Neural cell (in vitro differentiated cells): ENCODE results near the gene PUM1.

Source experiments
- CTCF ChIP-seq: fragments of 450-650 bp; IDR thresholded peaks from 2 replicates; pipeline ENCODE4 v1.5.1; 2014; ENCODE audit warnings: antibody characterized with exemption, mild to moderate bottlenecking, moderate library complexity; ENCODE audit not compliant: poor library complexity, severe bottlenecking
- EP300 ChIP-seq: fragments of 450-650 bp; conservative IDR thresholded peaks from 2 replicates; pipeline ENCODE4 v1.6.1; 2014; ENCODE audit warnings: antibody characterized with exemption, mild to moderate bottlenecking, moderate library complexity; ENCODE audit not compliant: poor library complexity, severe bottlenecking
- EZH2 ChIP-seq: fragments of 200-600, 300-800 bp; shearing (Covaris generic), sonication (generic); IDR thresholded peaks from 2 replicates; pipeline ENCODE4 v1.6.1; 2014; ENCODE audit warnings: antibody characterized with exemption, low read length, borderline replicate concordance, mild to moderate bottlenecking; ENCODE audit not compliant: insufficient read depth, poor library complexity, severe bottlenecking
- MXI1 ChIP-seq: fragments of 450-650 bp; conservative IDR thresholded peaks from 2 replicates; pipeline ENCODE4 v1.6.1; 2014; ENCODE audit warnings: antibody characterized with exemption, mild to moderate bottlenecking; ENCODE audit not compliant: poor library complexity, severe bottlenecking
- POLR2AphosphoS5 ChIP-seq: IDR thresholded peaks from 2 replicates; pipeline ENCODE4 v1.6.1; 2012
- RAD21 ChIP-seq: fragments of 450-650 bp; conservative IDR thresholded peaks from 2 replicates; pipeline ENCODE4 v1.6.1; 2014; ENCODE audit warnings: antibody characterized with exemption, mild to moderate bottlenecking, moderate library complexity
- REST ChIP-seq: IDR thresholded peaks from 2 replicates; pipeline ENCODE4 v1.6.1; 2012; ENCODE audit warnings: borderline replicate concordance
- SMC3 ChIP-seq: fragments of 450-650 bp; conservative IDR thresholded peaks from 2 replicates; pipeline ENCODE4 v1.6.1; 2014; ENCODE audit warnings: antibody characterized with exemption, mild to moderate bottlenecking, moderate library complexity; ENCODE audit not compliant: poor library complexity

GRCh38 chr1:30894508-30894973 lies 171.0 kb downstream of the PUM1 start:
- TF ChIP-seq CTCF (no peak), POLR2AphosphoS5 (no peak), SMC3 (no peak), REST (no peak), MXI1 (no peak), EZH2 (no peak), RAD21 (no peak), EP300 (no peak)
